Urothelium cell line (cell line): ENCODE measurements around the gene CCDC154.
A peak's percentile ranks its signal among the peaks of the same experiment; 100 is the strongest.

ENCODE experiments used
- DNase-seq: peaks from one replicate; pipeline ENCODE4 v3.0.0; 2011; ENCODE audit warnings: low spot score, mixed read lengths
- FAIRE-seq: peaks from 2 replicates; lab custom pipeline; 2011; peaks lifted over from hg19 to GRCh38; lab: Jason Lieb, UNC

CCDC154 gene

DNA sequence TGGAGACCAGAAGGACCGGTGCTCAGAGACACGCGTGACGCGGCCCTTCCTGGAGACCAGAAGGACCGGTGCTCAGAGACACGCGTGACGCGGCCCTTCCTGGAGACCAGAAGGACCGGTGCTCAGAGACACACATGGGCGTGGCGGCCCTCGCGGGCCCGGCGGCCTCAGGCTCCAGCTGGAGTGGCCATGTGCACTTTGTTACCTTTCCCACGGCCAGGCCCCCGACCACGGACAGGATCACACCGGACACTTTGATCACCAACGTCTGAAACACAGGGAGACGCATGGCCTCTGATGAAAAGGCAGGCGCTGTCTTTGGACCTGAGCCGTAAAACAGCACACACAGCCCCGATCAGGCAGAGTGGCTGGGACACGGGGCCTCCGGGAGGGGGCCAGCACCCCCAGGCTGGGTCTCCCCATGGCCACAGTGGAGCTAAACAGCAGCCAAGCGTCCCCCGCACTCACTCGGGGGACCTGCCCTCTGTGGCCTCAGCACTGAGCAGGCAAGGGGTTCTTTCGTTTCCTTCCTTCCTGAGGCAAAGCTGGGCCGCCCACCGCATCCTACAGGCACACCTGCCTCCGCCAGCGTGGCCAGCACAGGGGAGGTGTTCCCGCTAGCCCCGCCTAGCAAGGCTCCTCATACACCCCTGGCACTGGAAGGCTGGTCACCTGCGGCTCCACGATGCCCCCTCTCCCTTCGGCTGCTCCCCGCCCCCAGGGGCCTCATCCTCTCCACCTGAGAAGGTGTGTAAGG lies 13.3 kb upstream of the CCDC154 start:
- DNase-seq, result no peak
- no peak for FAIRE-seq

DNA sequence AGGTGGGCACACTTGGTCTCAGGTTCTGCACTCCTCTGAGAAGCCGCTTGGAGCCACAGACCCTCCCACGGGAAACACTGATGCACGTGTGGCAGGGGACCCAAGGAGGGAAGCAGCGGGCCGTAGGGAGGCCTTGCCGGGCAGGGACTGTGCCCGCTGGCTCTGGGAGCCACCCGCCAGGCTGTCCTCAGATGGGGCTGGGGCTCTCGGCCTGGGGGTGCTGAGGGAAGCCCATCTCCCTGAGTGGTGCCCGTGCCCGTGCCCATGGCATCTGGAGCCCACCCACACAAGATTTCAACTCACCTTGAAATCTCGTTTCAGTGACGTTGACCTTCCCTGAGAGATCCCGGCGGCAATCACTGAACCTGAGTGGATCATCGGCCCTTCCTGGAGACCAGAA lies 12.6 kb upstream of the CCDC154 start:
- FAIRE-seq (no peak), DNase-seq (no peak)

DNA sequence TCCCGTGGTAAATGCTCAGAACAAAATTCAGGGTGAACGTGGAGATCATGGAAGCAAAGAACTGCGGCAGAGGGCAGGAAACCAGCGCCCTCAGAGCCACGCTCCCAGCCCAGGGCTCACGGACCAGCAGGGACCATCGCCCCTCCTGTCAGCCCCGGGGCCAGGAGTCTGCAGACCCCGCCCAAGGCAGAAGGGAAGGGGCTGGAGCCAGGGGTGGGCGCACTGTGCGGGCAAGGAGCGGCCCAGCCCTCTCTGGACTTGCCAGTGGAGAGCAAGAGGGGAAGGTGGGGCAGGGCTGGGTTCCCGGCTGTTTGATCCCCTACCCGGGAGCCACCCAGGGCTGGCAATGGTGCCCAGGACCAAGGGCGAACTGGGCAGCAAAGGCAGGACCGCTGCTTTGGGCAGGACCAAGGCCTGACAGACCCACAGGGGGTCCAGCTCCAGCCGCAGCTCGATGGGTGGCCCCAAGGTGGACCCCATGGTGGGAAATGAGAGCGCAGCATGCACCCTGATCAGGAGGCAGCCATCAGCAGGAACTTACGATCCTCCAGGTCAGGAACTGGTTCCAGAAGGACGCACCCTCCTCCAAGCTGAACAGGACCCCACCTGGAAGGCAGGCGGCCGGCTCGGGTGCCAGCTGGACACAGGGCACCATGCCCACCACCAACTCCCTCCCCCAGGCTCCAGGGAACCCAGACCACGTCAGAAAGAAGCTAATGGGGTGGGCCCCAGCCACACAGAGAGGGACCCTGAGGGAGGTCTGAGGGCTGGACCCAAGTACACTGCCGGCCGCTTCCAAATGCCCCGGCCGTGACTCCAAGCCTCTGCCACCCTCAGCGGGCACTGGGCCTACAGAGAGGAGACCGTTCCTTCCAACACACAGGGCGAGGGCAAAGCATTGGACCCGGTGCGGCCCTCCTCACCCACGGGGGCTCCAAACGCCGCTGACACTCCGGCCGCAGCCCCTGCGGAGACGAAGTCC lies 11.1 kb upstream of the CCDC154 start:
- FAIRE-seq, result no peak
- DNase-seq, result no peak

DNA sequence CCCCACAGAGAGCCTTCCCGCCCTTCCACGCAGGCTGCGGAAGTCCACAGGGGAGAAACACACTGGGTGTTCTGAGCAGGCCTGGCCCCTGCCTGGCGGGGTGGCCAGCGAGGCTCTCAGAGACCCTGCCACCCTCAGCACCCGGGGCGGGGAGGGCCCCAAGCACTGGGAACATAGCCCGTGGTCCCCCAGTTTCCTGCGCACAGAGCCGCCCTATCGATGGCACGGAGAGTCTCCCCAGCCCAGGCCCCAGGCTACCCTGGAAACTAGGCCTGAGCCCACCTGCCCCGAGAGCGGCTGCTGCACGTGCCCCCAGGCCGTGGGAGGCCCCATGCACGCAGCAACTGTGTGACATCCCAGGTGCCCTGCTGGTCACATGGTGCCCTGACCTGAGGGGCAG lies 10.2 kb upstream of the CCDC154 start:
- DNase-seq, result no peak
- FAIRE-seq, result no peak

DNA sequence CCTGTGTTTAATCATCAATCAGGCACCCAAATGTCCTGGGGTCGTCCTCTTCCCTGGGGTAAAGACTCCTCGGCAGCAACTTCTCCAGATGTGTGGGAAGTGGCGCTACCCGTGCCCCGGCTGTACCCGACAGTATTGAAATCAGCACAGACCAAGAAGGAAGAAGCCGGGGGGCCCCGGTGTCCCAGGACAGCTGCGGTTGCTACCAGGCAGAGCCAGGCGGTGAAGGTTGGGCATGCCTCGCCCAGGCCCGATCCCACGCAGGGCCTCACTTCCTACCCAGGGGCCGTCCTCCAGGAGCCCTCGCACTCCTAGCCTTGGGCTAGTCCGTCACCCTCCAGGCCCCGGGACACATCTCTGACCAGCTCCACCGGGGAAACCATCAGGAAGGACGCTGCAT lies 9.0 kb upstream of the CCDC154 start:
- DNase-seq (no peak), FAIRE-seq (no peak)

DNA sequence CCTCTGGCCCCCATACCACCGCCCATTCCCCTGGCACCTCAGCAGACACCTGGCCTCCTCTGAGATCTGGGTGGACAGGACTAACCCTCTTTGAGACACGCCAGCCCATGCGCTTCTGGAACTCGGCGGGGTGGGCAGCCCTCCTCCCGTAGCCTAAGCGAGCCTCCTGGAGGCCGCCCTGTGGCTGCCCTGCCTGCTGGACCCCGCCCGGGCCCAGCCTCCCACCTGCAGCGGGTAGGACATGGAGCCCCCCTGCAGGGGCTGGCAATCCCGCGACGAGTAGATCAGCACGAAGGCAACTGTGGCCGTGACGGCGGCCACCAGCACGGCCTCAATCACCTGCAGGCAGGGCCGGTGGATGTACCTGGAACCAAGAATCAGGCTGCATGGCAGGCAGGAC lies 8.2 kb upstream of the CCDC154 start:
- FAIRE-seq, result no peak
- DNase-seq, result no peak

DNA sequence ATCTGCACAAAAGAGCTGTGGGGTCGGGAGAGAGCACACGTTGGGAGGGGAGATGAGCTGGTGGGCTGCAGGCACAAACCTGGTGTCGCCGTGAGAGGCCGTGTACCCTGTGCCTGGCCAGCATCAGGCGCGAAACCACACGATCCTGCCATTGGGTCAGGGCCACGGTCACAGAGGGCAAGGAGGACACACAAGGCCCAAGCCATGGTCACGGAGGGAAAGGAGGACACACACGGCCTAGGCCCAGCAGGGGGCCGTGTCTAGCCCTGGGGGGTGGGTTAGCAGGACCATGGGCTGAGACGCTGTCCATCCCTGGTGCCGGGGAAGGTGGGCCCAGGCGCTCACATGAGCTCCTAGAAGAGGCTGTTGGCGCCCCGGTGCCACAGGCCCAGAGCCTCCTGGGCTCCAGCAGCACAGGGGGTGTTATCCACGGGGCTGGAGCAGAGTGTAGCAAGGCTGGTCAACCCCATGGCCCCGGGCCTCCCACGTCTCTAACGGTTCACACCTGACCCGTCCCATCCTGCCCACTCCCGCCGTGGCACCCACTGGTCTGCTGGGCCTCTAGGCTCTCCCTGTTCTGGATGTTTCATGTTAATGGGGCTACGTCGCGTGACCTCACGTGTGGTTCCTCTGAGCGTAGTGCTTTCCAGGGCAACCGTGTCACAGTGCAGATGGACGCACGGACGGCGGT lies 7.5 kb upstream of the CCDC154 start:
- FAIRE-seq, result peak; percentile 52

DNA sequence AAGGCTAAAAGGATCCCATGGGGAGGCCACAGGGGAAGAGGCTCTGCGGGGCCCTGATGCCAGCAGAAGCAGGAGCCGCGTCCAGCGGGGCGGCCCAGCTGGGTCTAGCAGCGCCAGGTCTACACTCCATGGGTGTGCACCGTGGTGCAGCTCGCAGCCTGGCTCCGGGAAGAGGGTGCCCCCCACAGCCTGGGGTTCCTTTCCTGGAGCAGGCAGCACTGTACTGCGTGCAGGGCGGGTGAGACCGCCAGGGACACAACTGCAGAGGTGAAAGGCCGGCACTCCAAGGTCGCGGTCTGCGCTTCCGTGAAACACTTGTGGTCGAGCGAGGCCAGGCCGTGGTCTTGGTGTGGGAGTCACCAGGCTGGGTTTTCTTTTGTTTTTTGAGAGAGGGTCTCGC lies 6.5 kb upstream of the CCDC154 start:
- no peak for FAIRE-seq
- DNase-seq, result no peak

More for the DNA sequence above, 7.5 kb upstream of the CCDC154 start:
- DNase-seq, result no peak

DNA sequence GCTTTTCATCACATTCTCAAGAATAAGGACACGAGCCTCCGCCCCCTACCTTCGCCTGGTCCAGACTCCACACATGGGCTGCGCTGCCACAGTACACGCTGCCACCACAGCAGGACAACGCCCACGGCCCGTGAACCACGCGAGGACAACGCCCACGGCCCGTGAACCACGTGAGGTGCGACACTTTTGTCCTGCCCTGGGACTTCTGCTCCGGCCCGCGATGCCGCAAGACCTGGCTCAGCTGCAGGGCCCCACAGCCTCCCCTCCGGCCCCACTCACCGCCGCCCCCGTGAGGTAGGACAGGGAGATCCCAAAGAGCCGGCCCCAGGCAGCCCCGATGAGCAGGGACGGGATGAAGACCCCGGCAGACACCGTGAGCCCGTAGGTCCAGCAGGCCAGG lies 5.9 kb upstream of the CCDC154 start:
- FAIRE-seq, result no peak
- DNase-seq, result no peak

DNA sequence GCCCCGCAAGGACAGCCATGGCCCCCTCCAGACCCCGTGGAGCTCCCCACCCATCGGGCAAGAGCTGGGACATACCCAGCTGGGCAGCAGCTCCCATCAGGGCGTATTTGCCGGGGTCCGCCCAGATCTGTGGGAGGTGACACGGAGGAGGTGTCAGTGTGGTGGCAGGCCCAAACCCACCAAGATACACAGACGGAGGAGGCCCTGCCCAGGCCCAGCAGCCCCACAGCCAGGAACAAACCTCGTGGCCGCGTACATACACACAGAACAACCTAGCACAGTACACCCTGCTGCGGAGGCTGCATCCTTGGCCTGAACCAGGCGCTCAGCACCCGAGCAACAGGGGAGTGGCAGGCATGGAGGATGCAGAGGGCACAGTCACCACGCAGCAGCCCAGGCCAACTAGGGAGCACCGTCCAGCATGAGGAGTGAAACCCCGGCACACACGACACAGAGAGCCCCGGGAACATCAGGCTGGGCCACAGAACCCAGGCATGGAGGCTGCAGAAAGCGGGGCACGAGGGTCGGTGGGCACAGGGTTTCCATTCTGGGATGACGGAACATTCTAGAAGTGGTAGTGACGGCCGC lies 4.9 kb upstream of the CCDC154 start:
- DNase-seq, result no peak
- FAIRE-seq, result no peak

DNA sequence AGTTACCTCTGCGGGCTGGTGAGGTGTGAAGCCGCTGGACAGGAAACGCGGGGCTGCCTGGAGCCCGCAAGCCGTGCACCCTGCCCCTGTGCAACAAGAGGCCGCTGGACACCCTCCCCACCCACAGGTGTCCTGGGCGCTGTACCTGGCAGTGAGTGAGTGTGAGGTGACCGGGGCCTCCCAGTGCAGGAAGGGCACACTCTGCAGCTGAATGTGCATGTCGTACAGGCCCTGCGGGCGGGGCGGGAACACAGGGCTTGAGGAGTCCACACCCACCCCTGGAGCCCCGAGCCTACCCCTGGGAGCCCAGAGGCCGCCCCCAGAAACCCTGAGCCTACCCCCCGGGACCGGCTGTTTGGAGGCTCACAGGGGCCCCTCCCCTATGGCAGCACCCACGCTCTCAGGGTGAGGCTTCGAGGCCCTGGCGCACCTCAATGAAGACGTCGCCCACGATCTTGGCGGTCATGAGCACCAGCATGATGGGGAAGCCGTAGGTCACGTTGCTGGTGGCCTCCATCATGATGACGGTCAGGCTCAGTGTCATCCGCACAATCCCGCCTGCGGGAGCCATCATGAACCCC lies 4.3 kb upstream of the CCDC154 start:
- FAIRE-seq (no peak), DNase-seq (no peak)

DNA sequence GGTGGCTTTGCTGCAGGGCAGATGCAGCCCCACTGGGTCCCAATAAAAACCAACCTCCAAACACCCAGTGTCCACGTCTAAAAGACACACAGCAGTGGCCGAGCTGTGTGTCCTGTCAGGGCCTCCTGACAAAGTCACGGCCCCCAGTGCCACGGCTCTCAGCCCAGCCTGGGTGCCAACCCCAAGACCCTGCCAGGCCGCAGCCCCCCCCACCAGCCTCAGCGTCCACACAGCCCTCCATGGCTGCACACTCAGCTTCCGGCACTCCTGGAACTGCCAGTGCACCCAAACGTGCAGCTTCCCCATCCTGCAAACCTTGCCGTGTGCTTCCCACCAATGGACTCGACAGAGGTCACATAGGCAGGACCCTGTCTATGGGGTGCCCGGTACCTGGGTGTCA lies 3.6 kb upstream of the CCDC154 start:
- FAIRE-seq, result no peak

DNA sequence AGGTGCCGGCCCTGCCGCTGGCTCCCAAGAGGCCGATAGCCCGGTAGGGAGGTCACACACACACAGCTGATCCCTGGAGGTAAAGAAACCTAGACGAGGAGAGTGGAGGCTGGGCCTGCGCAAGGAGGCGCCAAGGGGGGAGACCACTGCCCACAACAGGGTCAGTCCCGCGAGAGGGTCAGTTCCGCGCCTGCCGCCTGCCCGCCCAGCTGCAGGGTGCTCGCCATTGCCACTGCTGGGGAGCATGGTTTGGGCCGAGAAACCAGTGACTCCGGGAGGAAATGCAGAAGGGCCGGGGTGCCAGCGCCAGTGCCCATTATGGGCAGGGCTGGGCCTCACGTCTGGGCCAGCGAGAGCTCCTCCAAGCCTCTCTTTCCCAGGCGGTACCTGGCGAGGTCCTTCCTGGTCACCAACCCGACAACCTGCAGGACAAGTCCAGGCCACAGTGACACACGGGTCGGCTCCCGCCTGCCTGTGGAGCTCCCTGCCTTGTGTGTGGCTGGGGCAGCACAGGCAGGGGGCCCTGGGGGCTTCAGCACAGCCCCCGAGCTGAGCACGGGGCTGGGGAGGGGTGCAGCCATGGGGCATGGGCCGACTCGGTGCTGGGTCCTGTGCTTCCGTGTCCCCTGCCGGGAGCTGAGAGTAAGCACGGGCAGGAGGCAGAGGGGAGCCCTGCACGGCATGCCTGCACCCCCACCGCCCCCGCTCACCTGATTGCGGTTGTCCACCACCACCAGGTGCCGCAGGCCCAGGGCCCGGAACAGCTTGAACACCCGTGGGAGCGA lies 2.1 kb upstream of the CCDC154 start:
- DNase-seq (no peak), FAIRE-seq (no peak)

More for the DNA sequence above, 3.6 kb upstream of the CCDC154 start:
- no peak for DNase-seq

DNA sequence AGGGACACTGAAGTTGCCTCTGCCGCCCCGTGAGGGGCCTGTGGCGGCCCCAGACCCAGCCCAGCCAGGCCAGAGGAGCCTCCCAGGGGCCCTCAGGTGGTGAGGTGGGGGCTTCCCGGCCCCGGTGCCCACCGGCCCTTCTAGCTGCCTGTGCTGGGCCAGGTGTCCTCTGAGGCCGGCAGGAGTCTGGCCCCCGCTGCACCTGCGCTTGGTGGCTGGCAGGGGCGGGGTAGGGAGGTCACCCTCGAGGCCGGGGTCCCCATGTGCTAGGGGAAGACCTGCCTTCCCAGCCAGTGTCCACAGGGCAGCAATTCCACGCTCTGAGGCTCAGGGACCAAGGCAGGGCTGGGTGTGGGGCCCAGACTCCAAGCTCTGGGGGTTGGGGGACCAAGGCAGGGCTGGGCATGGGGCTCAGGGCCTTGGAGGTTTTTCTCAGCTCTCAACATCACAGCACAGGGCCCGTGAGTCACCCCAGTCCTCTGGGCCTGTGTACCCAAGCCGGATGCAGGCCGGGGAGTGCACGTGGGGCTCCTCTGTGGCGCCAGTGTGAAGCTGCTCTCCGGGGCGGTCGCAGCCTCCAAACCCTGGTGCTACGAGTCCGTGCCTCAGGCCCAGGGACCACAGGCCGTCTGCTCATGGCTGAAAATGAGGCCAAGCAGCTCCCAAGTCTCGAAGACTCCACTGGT lies 1.3 kb upstream of the CCDC154 start:
- DNase-seq, result no peak
- no peak for FAIRE-seq

DNA sequence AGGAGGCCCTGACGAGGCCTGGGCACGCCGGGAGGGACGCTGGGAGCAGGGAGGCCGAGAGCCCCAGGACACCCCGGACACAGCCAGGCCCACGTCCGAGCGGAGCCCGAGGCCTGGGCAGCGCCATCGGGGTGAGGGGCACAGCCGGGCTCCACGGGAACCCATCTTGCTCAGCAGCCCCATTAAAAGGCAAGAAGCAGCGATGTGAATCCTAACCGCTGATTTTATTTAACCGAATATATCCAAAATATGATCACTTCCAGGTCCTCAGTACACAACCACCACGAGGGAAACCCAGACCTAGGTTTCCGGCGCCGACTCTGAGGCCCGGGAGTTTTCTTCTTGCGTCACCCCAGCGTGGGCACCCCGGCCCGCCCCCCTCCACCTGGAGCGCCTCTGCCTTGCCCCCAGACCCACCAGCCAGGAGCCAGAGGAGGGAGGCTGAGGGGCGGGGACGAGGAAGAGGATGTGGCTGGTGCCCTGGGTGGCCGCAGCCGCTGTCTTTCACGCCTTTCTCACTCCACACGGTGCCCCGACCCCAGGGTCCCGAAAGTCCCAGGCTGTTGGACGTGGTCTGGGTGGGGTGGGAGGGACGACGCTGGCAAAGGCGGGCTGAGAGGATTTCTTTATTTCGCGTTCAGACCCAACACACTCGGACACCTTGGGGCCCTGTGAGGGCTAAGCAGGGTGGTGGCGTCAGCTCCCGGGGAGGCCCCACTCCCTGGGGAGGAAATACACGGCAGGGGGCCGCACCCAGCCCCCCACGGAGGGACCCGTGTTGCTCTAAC lies 568 bp upstream of the CCDC154 start:
- FAIRE-seq (no peak), DNase-seq (no peak)

DNA sequence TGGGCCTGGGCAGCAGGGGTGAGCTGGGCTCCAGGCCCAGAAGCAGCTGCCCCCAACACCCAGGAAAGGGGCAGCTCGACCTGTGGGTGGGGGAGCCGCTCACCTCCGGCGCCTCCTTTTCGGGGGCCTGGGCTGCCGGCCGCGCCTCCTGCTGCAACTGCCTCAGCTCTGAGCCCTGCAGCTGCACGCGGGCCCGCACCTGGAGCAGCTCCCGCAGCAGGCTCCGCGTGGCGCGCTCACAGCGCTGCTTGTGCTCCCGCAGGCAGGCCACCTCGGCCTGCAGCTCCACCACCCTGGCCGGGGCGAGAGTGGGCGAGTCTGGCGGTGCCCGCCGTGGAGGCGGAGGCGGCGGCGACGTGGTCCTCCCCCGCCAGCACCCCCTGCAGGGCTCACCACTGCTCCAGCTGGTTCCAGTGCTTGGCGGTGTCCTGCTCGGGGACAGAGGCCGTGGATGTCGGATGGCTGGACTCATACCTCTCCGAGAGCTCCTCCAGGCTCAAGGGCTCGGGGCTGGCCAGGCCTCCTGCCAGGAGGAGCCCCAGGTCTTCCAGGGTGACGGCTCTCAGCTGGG lies 868 bp downstream of the CCDC154 start:
- FAIRE-seq (no peak), DNase-seq (no peak)

DNA sequence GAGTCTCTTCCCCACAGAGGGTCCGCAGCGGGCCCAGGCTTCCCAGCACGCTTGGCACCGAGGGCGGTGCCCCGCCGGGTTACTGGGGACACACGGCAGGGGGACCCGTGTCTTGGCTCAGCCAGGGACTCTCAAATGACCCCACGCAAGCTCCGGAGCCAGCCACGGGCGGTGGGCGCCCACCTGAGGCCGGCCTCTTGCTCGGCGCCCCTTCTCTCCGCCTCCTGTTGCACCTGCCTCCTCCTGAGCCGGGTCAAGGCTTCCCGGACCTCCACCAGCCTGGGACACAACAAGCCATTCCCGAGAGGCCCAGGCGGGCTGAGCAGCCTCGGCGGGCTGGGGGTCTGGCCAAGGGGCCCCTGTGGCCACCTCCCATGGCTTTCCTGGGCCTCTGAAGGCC lies 1.7 kb downstream of the CCDC154 start:
- no peak for FAIRE-seq
- no peak for DNase-seq

DNA sequence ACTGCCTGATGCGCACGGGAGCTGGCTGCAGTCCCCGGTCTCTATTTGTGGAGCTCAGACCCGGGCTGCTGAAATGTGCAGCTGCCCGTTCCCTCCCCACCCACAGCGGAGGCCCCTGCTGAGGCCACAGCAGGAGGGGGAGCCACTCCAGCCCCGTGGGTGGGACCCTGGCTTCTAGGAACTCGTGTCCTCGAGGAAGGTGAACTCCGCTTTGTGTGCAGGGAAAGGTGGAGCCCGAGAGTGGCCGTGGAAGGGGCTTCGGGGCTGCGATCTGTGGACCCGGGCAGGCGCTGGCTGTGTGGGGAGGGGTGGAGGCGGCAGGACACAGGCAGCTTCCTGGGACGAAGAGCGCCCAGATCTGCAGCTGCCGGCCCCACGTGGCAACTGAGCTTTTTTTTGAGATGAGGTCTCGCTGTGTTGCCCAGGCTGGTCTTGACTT lies 2.9 kb downstream of the CCDC154 start:
- DNase-seq (no peak), FAIRE-seq (no peak)
